Motor neuron (in vitro differentiated cells): ENCODE measurements around the gene MRC1. TPM values are rescaled to one million over a fixed set of nuclear protein-coding genes. Genes with fewer than 3 reads are reported as not detected.

Experiments
- ATAC-seq, 8 experiments: fragments of 200-7000 bp; cut with Tn5 transposase; replicated peaks in 6 of 8; 2 replicates each; pipeline ENCODE4 v1.8.0; 2021; ENCODE audit warnings: mild to moderate bottlenecking in 8 of 8, moderate library complexity in 8 of 8
- H3K27ac ChIP-seq, 2 donors: fragments of 250-450 bp; sonication (Bioruptor Pico); 2 replicates each; pipeline ENCODE4 v1.9.0; 2021; ENCODE audit warnings: antibody characterized with exemption in 2 of 2, mild to moderate bottlenecking in 2 of 2, moderate library complexity in 1 of 2
- H3K4me1 ChIP-seq, 2 donors: fragments of 250-450 bp; sonication (Bioruptor Pico); replicated peaks in 1 of 2; 2 replicates each; pipeline ENCODE4 v1.6.1; 2021; ENCODE audit warnings: antibody characterized with exemption in 2 of 2, mild to moderate bottlenecking in 2 of 2, moderate library complexity in 1 of 2
- H3K4me3 ChIP-seq, 5 donors: fragments of 250-450 bp; sonication (Bioruptor Pico); 2 replicates each; pipeline ENCODE4 v1.9.0; 2021; ENCODE audit warnings: antibody characterized with exemption in 5 of 5, mild to moderate bottlenecking in 5 of 5, moderate library complexity in 4 of 5
- WGBS, 10 experiments: fragments of 450-650 bp; shearing (Covaris generic); methylation state at CpG; one replicate each; pipeline ENCODE4 v1.0.0; 2022; 5-methylcytosine and 5-hydroxymethylcytosine counted together
- in situ Hi-C, 9 experiments: fragments of 400-800 bp; cut with MboI; loops; one replicate each; pipeline ENCODE4 v1.15.0; 2021; ENCODE audit warnings: low sequenced_read_pairs in 9 of 9, low pct_unique_long_range_greater_than_20kb in 2 of 9; ENCODE audit not compliant: unreplicated experiment in 9 of 9
- total RNA-seq, 8 experiments: library from RNA; unstranded; fragments of 300-600 nt; gene quantifications; 2 replicates each; pipeline versions ENCODE4 v1.2.3 to v1.2.4, GENCODE V29; 2022

Gene MRC1
- total RNA-seq, 8 experiments from 2014 or later: 0.05 to 0.14 (median 0.08) TPM; not detected in 5

DNA sequence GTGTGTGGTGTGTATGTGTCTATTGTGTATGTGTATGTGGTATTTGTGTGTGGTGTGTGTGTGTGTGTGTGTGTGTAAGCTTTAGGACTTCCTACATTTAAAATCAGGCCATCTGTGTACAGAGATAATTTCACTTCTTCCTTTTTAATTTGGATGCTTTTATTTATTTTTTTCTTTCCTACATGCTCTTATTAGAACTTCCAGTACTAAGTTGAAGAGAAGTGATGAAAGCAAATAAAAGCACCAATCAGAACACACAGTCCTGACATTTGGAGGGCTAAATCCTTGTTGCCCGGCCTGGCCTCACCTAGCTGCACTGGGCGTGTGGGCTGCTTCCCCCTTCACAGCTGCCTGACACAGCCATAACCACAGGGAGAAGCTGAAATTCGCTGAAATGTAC lies 3.8 kb upstream of the MRC1 start:
- Histone ChIP-seq H3K4me1 (no peaks in the 10 kb centered on the region), H3K27ac (no peak overlapping the region), H3K4me3 (no peak overlapping the region)
- in situ Hi-C loops: no loop called here
- WGBS, 10 experiments: 48 to 92% (median 83%) methylated on average over 1 to 3 of the region's 3 CpGs; no CpG with 5 or more reads in 2 of the 10 experiments
- no peak for ATAC-seq

DNA sequence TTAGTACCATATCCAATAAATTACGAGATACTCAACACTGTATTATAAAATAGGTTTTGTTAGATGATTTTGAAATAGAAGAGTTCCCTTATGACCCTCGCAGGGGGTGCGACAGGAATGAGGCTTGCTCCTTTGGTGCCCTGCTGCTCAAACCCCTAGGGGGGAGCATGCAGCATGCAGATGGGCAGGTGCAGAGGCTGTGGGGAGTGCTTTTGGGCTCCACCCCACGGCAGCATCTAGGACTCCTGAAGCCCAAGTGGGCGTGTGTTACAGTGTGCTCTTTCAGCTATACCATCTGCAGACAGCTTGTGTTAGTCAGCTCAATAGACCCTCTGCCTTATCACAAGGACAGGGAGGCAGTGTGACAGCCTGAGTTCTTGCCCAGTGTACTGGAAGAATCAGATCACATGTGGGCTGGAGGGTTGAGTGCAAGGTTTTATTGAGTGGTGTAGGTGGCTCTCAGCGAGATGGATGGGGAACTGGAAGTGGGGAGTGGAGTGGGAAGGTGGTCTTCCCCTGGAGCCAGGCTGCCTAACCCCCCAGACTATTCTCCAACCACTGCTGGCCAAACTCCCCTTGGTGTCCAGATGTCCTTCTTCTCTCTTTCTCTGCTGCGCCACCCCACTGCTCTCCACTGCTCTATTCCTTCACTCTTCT lies 3.1 kb upstream of the MRC1 start:
- no peak overlapping the region for H3K4me3 ChIP-seq
- H3K27ac ChIP-seq: no peak overlapping the region
- ATAC-seq: peak in 6 of 8 experiments; percentile 15 to 94 (median 59)
- WGBS, 10 experiments: 43 to 87% (median 80%) methylated on average over 2 to 6 of the region's 7 CpGs; no CpG with 5 or more reads in 5 of the 10 experiments
- H3K4me1 ChIP-seq: no peaks in the 10 kb centered on the region
- in situ Hi-C loops: no loop called here

GRCh38 chr10:17811146-17811865 lies 2.2 kb downstream of the MRC1 start:
- H3K27ac ChIP-seq: no peak overlapping the region
- in situ Hi-C loops: no loop called here
- H3K4me3 ChIP-seq: no peak overlapping the region
- 37 to 92% (median 80%) methylated on average over 2 to 4 of the region's 4 CpGs; no CpG with 5 or more reads in 1 of the 10 experiments for WGBS, 10 experiments
- H3K4me1 ChIP-seq: no peaks in the 10 kb centered on the region
- no peak for ATAC-seq

DNA sequence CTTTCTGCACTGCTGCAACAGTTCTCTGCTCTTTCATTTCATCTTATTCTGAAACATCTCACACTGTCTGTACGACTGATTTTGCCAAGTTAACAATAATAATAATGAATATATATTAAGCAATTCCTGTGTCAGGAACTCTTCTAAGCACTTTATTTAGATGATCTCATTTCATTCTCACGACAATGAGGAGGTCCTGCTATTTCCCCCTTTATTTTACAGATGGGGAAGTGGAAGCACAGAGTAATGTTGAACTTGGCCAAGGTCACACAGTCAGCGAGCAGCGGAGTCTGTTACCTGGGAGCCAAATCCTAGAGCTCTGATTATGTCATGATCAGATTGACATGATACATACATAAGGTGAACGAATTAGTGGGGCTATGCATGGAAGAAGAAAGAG lies 5.8 kb downstream of the MRC1 start:
- Histone ChIP-seq H3K4me1 (no peaks in the 10 kb centered on the region), H3K27ac (no peak overlapping the region), H3K4me3 (no peak overlapping the region)
- 17 to 100% (median 72%) methylated on average over 1 to 4 of the region's 5 CpGs; no CpG with 5 or more reads in 1 of the 10 experiments for WGBS, 10 experiments
- no peak for ATAC-seq
- in situ Hi-C loops: no loop called here

- 0 to 100% (median 60%) methylated on average over 1 to 2 of the region's 7 CpGs; no CpG with 5 or more reads in 5 of the 10 experiments for WGBS, 10 experiments
- no peak overlapping the region for H3K4me3 ChIP-seq
- no peak for ATAC-seq
- in situ Hi-C loops: no loop called here
- no peak overlapping the region for H3K27ac ChIP-seq
- no peaks in the 10 kb centered on the region for H3K4me1 ChIP-seq
Observed at GRCh38 chr10:17816199-17816598, 7.1 kb downstream of the MRC1 start.

DNA sequence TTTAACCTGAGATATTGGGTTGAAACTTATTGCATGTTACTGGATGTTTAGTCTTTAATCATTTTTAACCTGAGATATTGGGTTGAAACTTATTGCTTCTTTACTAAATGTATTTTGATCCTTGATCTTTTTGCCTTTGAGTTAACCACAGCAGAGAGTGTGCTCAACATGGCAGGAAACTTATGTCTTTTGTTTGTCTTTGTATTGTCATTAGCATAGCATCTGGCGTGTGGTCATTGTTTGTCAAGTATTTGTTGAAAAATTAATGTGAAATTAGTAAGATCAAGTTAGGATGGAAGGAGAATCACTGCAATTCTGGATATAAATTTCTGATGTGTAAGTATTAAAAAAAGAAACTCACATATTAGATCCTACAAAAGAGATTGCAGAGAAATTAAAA lies 8.2 kb downstream of the MRC1 start:
- Histone ChIP-seq H3K27ac (no peak overlapping the region), H3K4me3 (no peak overlapping the region), H3K4me1 (no peaks in the 10 kb centered on the region)
- no peak for ATAC-seq
- in situ Hi-C loops: no loop called here
- 50 to 100% (median 79%) methylated on average over 1 of the region's 1 CpG for WGBS, 10 experiments

DNA sequence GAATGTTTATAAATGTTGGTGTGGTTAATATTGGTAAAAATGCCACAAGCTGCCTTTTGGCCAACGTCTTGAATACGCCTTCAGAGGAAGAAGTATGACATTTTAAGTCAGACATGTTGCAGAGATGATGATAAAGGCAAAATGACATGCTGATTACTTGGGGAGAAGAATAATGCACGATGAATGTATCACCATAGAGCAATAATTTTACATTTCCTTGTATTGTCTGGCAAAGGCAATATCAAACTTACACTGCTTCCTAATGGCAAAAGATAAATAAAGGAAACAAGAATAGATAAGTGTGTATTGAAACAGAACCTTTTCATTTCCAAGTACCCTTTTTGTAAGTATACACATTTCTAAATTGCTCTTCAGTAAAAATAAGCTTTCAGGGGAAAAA lies 8.6 kb downstream of the MRC1 start:
- ATAC-seq: no peak
- Histone ChIP-seq H3K4me3 (no peak overlapping the region), H3K4me1 (no peaks in the 10 kb centered on the region), H3K27ac (no peak overlapping the region)
- in situ Hi-C loops: no loop called here
- WGBS, 10 experiments: 17 to 96% (median 81%) methylated on average over 3 of the region's 3 CpGs; no CpG with 5 or more reads in 1 of the 10 experiments

DNA sequence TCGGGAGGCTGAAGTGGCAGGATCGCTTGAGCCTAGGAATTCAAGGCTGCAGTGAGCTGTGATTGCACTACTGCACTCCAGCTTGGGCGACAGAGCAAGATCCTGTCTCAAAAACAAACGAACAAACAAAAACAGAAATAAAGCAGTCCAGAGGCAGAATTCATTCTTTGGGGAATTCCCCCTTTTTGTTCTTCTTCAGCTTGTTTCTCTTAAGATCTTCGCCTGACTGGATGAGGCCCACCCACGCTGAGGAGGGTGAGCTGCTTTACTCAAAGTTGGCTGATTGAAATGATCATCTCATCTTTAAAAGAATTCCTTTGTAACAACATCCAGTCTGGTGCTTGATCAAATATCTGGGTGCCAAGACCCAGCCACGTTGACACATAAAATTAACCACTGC lies 10.7 kb downstream of the MRC1 start:
- no peak for ATAC-seq
- WGBS, 10 experiments: 0 to 94% (median 41%) methylated on average over 1 to 7 of the region's 7 CpGs; no CpG with 5 or more reads in 1 of the 10 experiments

GRCh38 chr10:17820943-17821342 lies 11.8 kb downstream of the MRC1 start:
- in situ Hi-C loops: no loop called here
- no peak overlapping the region for H3K4me3 ChIP-seq
- H3K4me1 ChIP-seq: no peaks in the 10 kb centered on the region
- ATAC-seq: no peak
- WGBS, 10 experiments: 33 to 100% (median 76%) methylated on average over 1 to 3 of the region's 3 CpGs; no CpG with 5 or more reads in 1 of the 10 experiments
- H3K27ac ChIP-seq: no peak overlapping the region

More for the DNA sequence above, 10.7 kb downstream of the MRC1 start:
- Histone ChIP-seq H3K4me1 (no peaks in the 10 kb centered on the region), H3K27ac (no peak overlapping the region), H3K4me3 (no peak overlapping the region)
- in situ Hi-C loops: no loop called here

GRCh38 chr10:17821893-17822292 lies 12.7 kb downstream of the MRC1 start:
- ATAC-seq: no peak
- Histone ChIP-seq H3K4me3 (no peak overlapping the region), H3K4me1 (no peaks in the 10 kb centered on the region), H3K27ac (no peak overlapping the region)
- WGBS, 10 experiments: 0 to 92% (median 57%) methylated on average over 1 of the region's 1 CpG
- in situ Hi-C loops: no loop called here

GRCh38 chr10:17831341-17831740 lies 22.2 kb downstream of the MRC1 start:
- Histone ChIP-seq H3K4me1 (no peaks in the 10 kb centered on the region), H3K27ac (no peak overlapping the region), H3K4me3 (no peak overlapping the region)
- no peak for ATAC-seq
- 71 to 100% (median 88%) methylated on average over 1 of the region's 1 CpG; no CpG with 5 or more reads in 2 of the 10 experiments for WGBS, 10 experiments
- in situ Hi-C loops: no loop called here

GRCh38 chr10:17831896-17832295 lies 22.7 kb downstream of the MRC1 start:
- 47 to 95% (median 77%) methylated on average over 4 to 6 of the region's 6 CpGs; no CpG with 5 or more reads in 1 of the 10 experiments for WGBS, 10 experiments
- no peak overlapping the region for H3K27ac ChIP-seq
- in situ Hi-C loops: no loop called here

DNA sequence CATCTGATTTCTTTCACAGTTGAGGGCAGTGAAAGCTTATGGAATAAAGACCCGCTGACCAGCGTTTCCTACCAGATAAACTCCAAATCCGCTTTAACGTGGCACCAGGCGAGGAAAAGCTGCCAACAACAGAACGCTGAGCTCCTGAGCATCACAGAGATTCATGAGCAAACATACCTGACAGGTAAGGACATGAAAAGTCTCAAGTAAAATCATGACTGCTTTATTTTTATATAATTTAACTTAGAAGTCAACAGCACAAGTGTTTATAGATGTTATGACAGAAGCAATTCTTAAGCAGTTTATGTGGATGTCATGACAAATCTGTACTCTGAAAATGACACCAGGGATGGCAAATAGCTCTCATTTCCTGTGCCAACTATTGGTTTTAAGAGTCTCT lies 24.5 kb downstream of the MRC1 start:
- Histone ChIP-seq H3K4me1 (no peaks in the 10 kb centered on the region), H3K27ac (no peak overlapping the region), H3K4me3 (no peak overlapping the region)
- in situ Hi-C loops: no loop called here
- 76 to 100% (median 88%) methylated on average over 2 to 6 of the region's 6 CpGs for WGBS, 10 experiments
- no peak for ATAC-seq

More at GRCh38 chr10:17831896-17832295, 22.7 kb downstream of the MRC1 start:
- Histone ChIP-seq H3K4me1 (no peaks in the 10 kb centered on the region), H3K4me3 (no peak overlapping the region)
- no peak for ATAC-seq
